Measurements from ENCODE around the gene PHEX.

DNA sequence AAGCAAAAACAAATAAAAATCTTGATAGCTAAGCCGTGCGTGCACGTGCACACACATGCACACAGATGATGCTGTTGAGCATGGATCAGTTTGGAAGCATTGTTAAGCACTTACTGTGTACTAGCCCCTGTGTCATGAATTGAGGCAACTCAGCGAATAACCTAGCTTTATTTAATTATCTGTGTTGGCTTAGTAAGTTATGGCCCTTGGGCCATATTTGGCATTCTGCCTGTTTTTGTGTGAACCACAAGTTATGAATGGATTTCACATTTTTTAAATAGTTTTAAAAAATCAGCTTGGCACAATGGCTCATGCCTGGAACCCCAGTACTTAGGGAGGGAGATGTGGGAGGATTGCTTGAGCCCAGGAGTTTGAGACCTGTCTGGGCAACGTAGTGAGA lies 126.9 kb downstream of the PHEX start:
- TF ChIP-seq, protein P1, sequence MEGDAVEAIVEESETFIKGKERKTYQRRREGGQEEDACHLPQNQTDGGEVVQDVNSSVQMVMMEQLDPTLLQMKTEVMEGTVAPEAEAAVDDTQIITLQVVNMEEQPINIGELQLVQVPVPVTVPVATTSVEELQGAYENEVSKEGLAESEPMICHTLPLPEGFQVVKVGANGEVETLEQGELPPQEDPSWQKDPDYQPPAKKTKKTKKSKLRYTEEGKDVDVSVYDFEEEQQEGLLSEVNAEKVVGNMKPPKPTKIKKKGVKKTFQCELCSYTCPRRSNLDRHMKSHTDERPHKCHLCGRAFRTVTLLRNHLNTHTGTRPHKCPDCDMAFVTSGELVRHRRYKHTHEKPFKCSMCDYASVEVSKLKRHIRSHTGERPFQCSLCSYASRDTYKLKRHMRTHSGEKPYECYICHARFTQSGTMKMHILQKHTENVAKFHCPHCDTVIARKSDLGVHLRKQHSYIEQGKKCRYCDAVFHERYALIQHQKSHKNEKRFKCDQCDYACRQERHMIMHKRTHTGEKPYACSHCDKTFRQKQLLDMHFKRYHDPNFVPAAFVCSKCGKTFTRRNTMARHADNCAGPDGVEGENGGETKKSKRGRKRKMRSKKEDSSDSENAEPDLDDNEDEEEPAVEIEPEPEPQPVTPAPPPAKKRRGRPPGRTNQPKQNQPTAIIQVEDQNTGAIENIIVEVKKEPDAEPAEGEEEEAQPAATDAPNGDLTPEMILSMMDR (optimal IDR thresholded peaks at IDR 0.05 in 1 of 3, IDR thresholded peaks at IDR 0.05 in 1 of 3, conservative IDR thresholded peaks at IDR 0.05 in 1 of 3; ENCODE audit: extremely low read depth in 1 of 3, insufficient read depth in 2 of 3, low read length in 3 of 3), result no peak
- no peak for TF ChIP-seq EZH2 (IDR thresholded peaks at IDR 0.05; ENCODE audit: low read length)
